CD4-positive, alpha-beta T cell treated with Interleukin-15 for 4 hours (primary cell): ENCODE data around the gene MBOAT7.
"Not testable (repeated sequence)": the region's sequence is repeated elsewhere in the genome, so short reads cannot be mapped to it uniquely, and the experiment has no call there.

Source experiments
- DNase-seq: peaks from one replicate; pipeline ENCODE4 v3.0.0-alpha.2; 2020; ENCODE audit warnings: low spot score

Gene MBOAT7

GRCh38 chr19:54209058-54209810, 19.9 kb upstream of the MBOAT7 start:
- DNase-seq = no peak

- no peak for DNase-seq
Observed at GRCh38 chr19:54208784-54209057, 19.3 kb upstream of the MBOAT7 start.

GRCh38 chr19:54207983-54208783, 18.8 kb upstream of the MBOAT7 start:
- DNase-seq = peak; percentile 37

GRCh38 chr19:54207676-54207982, 18.2 kb upstream of the MBOAT7 start:
- no peak for DNase-seq

- not testable (repeated sequence) for DNase-seq
Observed at GRCh38 chr19:54207193-54207592, 17.8 kb upstream of the MBOAT7 start.

GRCh38 chr19:54206831-54207177, 17.4 kb upstream of the MBOAT7 start:
- DNase-seq = no peak

- DNase-seq = no peak
Observed at GRCh38 chr19:54206030-54206830, 16.9 kb upstream of the MBOAT7 start.

GRCh38 chr19:54204767-54205468, 15.5 kb upstream of the MBOAT7 start:
- DNase-seq = no peak

GRCh38 chr19:54203151-54203611, 13.8 kb upstream of the MBOAT7 start:
- no peak for DNase-seq

GRCh38 chr19:54201980-54202379, 12.6 kb upstream of the MBOAT7 start:
- DNase-seq = no peak

GRCh38 chr19:54201172-54201701, 11.9 kb upstream of the MBOAT7 start:
- no peak for DNase-seq

GRCh38 chr19:54199401-54199800, 10.0 kb upstream of the MBOAT7 start:
- no peak for DNase-seq

- no peak for DNase-seq
Observed at GRCh38 chr19:54197121-54197520, 7.7 kb upstream of the MBOAT7 start.

GRCh38 chr19:54196536-54196935, 7.2 kb upstream of the MBOAT7 start:
- no peak for DNase-seq

- not testable (repeated sequence) for DNase-seq
Observed at GRCh38 chr19:54194463-54194862, 5.1 kb upstream of the MBOAT7 start.

GRCh38 chr19:54193011-54193410, 3.6 kb upstream of the MBOAT7 start:
- DNase-seq = no peak

GRCh38 chr19:54191811-54192453, 2.6 kb upstream of the MBOAT7 start:
- no peak for DNase-seq

GRCh38 chr19:54191011-54191810, 1.8 kb upstream of the MBOAT7 start, which contains the start of gene TSEN34:
TSEN34 (plus strand) TSS chr19:54191308; CDS start chr19:54191365, 57 bp downstream.
- peak; percentile 86 for DNase-seq

GRCh38 chr19:54190503-54191010, 1.2 kb upstream of the MBOAT7 start:
- peak; percentile 99 for DNase-seq
